Measurements from ENCODE around the gene IQCH.

The IQCH gene

DNA sequence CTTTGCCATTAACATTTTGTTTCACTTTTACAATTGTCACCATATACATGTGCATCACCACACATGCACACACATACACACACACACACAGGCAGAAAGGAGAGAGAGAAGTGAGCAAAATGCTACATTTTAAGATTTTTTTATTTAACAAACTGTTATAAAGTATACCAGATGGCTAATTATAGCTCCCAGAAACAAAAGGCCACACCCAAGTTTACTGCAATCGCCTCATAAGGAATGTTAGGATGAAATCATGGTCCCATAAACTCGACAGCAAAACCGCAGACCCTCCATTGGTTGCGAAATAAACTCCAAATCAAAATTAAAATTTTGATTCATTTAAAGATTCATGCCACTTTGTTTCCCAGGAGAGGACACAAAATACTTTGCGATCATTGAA is 250.2 kb downstream of the IQCH start:
- no peak for DNase-seq (ENCODE audit: extremely low spot score)
- ChIA-PET POLR2A (interaction anchor here (1.5 kb wide), 1 partner anchor 16 kb away, joined by 5 read pairs; the partner anchor contains the start of gene C15orf61), CTCF (no interaction called here)
- no peak for TF ChIP-seq FOXM1 (IDR thresholded peaks at IDR 0.05; ENCODE audit: borderline replicate concordance)
- no peak for TF ChIP-seq PKNOX1 (IDR thresholded peaks at IDR 0.05)
- TF ChIP-seq HDGF (IDR thresholded peaks at IDR 0.05; ENCODE audit: borderline replicate concordance), result no peak
- TF ChIP-seq NFRKB (IDR thresholded peaks at IDR 0.05), result no peak
- no peak for TF ChIP-seq ARNT (IDR thresholded peaks at IDR 0.05)
- TF ChIP-seq SP1 (IDR thresholded peaks at IDR 0.05), result no peak
- no peak for TF ChIP-seq TARDBP (IDR thresholded peaks at IDR 0.05)
- TF ChIP-seq ZNF384 (IDR thresholded peaks at IDR 0.05), result no peak
- TF ChIP-seq FOXA1 (IDR thresholded peaks at IDR 0.05), result no peak
- no peak for TF ChIP-seq L3MBTL2 (conservative IDR thresholded peaks at IDR 0.05)
- no peak for TF ChIP-seq SUZ12 (IDR thresholded peaks at IDR 0.05)
- TF ChIP-seq ELF4 (IDR thresholded peaks at IDR 0.05), result no peak
- TF ChIP-seq LEF1 (IDR thresholded peaks at IDR 0.05; ENCODE audit: borderline replicate concordance), result no peak
- no peak for TF ChIP-seq CTBP1 (IDR thresholded peaks at IDR 0.05; ENCODE audit: borderline replicate concordance)

DNA sequence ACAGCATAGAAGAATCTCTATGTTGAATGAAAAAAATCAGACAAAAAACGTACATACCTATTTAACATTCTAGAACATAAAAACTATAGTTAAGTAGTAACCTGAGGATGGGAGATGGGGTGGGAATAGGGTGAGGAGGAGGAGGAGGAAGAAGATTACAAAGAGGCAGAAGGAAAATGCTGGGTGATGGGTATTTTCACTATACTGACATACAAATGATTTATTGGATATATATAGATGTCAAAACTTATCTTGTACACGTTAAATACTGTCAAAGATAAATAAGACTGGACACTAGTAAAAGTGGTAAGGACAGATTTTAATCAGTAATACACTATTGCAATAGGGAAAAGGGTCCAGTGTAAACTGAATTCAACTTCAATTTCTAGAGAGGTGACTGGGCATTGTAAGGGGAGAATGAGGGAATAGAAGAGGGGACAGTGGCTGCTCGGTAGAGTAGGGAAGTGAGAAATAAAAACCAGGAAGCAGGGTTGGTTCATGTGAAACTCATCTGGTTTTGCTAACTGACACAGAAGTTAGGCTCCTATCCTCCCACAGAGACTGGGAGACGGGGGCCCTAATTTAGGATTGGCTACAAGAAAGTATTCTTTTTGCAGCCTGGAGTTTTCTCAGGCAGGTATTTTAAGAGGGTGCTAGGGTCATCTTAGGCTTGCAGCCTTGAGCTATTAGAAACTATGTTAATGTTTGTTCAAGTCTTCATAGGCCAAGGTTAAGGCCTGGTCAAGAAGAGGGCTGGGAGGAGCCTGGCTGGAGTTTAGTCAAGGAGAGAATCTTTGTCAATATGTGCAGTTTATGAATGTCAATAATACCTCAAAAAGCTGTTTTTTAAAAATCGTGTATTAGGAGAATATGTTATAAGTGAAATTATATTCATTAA is 251.3 kb downstream of the IQCH start:
- DNase-seq (ENCODE audit: extremely low spot score), result no peak
- peak; percentile 80 for TF ChIP-seq PKNOX1 (IDR thresholded peaks at IDR 0.05)
- TF ChIP-seq CTBP1 (IDR thresholded peaks at IDR 0.05; ENCODE audit: borderline replicate concordance), result no peak
- no peak for TF ChIP-seq L3MBTL2 (conservative IDR thresholded peaks at IDR 0.05)
- TF ChIP-seq NFRKB (IDR thresholded peaks at IDR 0.05), result no peak
- no peak for TF ChIP-seq FOXA1 (IDR thresholded peaks at IDR 0.05)
- TF ChIP-seq BHLHE40 (IDR thresholded peaks at IDR 0.05; ENCODE audit: borderline replicate concordance), result no peak
- no peak for TF ChIP-seq SP1 (IDR thresholded peaks at IDR 0.05)
- no peak for TF ChIP-seq ELF4 (IDR thresholded peaks at IDR 0.05)
- ChIA-PET CTCF (no interaction called here), POLR2A (interaction anchor here (2.9 kb wide), 1 partner anchor 15 kb away, joined by 14 read pairs; the partner anchor contains the start of gene C15orf61)

DNA sequence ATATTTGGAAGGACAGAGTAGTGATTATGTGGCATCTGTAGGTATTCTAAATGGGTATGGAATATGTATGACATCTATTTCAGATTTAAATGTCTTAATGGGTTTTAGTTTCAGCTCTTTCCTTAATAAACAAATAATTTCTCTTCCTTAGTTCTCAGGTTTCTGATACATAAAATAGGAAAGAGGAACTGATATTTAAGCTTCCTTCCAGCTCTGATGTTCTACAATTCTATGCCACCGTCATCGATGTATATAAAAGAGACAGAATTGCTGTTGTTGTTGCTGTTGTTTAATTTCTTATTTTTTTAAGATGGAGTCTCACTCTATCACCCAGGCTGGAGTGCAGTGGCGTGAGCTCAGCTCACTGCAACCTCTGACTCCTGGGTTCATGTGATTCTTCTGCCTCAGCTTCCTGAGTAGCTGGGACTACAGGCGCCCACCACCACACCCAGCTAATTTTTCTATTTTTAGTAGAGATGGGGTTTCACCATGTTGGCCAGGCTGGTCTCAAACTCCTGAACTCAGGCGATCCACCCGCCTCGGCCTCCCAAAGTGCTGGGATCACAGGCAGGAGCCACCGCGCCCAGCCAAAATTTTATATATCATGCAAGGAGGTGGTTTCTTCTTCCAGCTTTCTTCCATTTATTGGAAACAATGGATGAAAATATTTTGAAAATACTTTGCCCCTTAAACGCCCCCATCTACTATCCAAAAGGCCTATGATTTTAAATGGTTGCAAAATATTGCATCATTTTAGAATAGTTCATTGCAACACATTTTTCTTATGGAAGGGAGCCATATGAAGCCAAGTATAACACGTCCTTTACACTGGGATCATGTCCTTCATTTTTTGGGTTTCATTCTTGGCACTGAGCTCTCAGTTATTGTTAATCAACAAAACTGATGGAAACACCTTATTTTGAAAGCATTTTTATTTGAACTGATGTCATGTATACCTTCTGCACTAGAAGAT is 252.5 kb downstream of the IQCH start:
- ChIA-PET POLR2A (interaction anchor here (2.9 kb wide), 1 partner anchor 14 kb away, joined by 14 read pairs; the partner anchor contains the start of gene C15orf61), CTCF (interaction anchor here (0.6 kb wide), 1 partner anchor 141 kb away, joined by 6 read pairs; no protein-coding TSS in a partner anchor)
- no peak for TF ChIP-seq NFRKB (IDR thresholded peaks at IDR 0.05)
- TF ChIP-seq L3MBTL2 (conservative IDR thresholded peaks at IDR 0.05), result no peak
- TF ChIP-seq TARDBP (IDR thresholded peaks at IDR 0.05), result no peak
- TF ChIP-seq SUZ12 (IDR thresholded peaks at IDR 0.05), result no peak
- TF ChIP-seq PKNOX1 (IDR thresholded peaks at IDR 0.05), result no peak
- no peak for TF ChIP-seq SP1 (IDR thresholded peaks at IDR 0.05)
- no peak for TF ChIP-seq CTBP1 (IDR thresholded peaks at IDR 0.05; ENCODE audit: borderline replicate concordance)
- TF ChIP-seq LEF1 (IDR thresholded peaks at IDR 0.05; ENCODE audit: borderline replicate concordance), result no peak
- TF ChIP-seq ELF4 (IDR thresholded peaks at IDR 0.05), result no peak
- TF ChIP-seq BHLHE40 (IDR thresholded peaks at IDR 0.05; ENCODE audit: borderline replicate concordance), result no peak
- no peak for TF ChIP-seq ARNT (IDR thresholded peaks at IDR 0.05)
- TF ChIP-seq FOXK2 (IDR thresholded peaks at IDR 0.05), result no peak
- no peak for TF ChIP-seq FOXM1 (IDR thresholded peaks at IDR 0.05; ENCODE audit: borderline replicate concordance)
- TF ChIP-seq ZNF384 (IDR thresholded peaks at IDR 0.05), result no peak
- no peak for TF ChIP-seq FOXA1 (IDR thresholded peaks at IDR 0.05)
- no peak for TF ChIP-seq HDGF (IDR thresholded peaks at IDR 0.05; ENCODE audit: borderline replicate concordance)
- DNase-seq (ENCODE audit: extremely low spot score), result no peak

GRCh38 chr15:67508407-67508806 is 253.8 kb downstream of the IQCH start:
- POLR2A ChIA-PET, result interaction anchor here (2.9 kb wide), 1 partner anchor 13 kb away, joined by 14 read pairs; the partner anchor contains the start of gene C15orf61
- TF ChIP-seq LEF1 (IDR thresholded peaks at IDR 0.05; ENCODE audit: borderline replicate concordance) (no peak), ZNF384 (IDR thresholded peaks at IDR 0.05) (no peak), FOXA1 (IDR thresholded peaks at IDR 0.05) (no peak), HDGF (IDR thresholded peaks at IDR 0.05; ENCODE audit: borderline replicate concordance) (no peak), FOXM1 (IDR thresholded peaks at IDR 0.05; ENCODE audit: borderline replicate concordance) (no peak), BHLHE40 (IDR thresholded peaks at IDR 0.05; ENCODE audit: borderline replicate concordance) (no peak), SUZ12 (IDR thresholded peaks at IDR 0.05) (no peak), SP1 (IDR thresholded peaks at IDR 0.05) (no peak), ARNT (IDR thresholded peaks at IDR 0.05) (no peak), NFRKB (IDR thresholded peaks at IDR 0.05) (no peak), ELF4 (IDR thresholded peaks at IDR 0.05) (no peak), L3MBTL2 (conservative IDR thresholded peaks at IDR 0.05) (no peak), TARDBP (IDR thresholded peaks at IDR 0.05) (no peak), FOXK2 (IDR thresholded peaks at IDR 0.05) (no peak)
- DNase-seq (ENCODE audit: extremely low spot score), result no peak
- CTCF ChIA-PET, result no interaction called here

GRCh38 chr15:67509918-67510317 is 255.3 kb downstream of the IQCH start:
- CTCF ChIA-PET, result no interaction called here
- DNase-seq (ENCODE audit: extremely low spot score), result no peak
- no peak for TF ChIP-seq SP1 (IDR thresholded peaks at IDR 0.05)
- no peak for TF ChIP-seq ZNF384 (IDR thresholded peaks at IDR 0.05)
- TF ChIP-seq NFRKB (IDR thresholded peaks at IDR 0.05), result no peak
- TF ChIP-seq FOXK2 (IDR thresholded peaks at IDR 0.05), result no peak
- no peak for TF ChIP-seq ARNT (IDR thresholded peaks at IDR 0.05)
- TF ChIP-seq CTBP1 (IDR thresholded peaks at IDR 0.05; ENCODE audit: borderline replicate concordance), result no peak
- TF ChIP-seq FOXA1 (IDR thresholded peaks at IDR 0.05), result no peak
- no peak for TF ChIP-seq FOXM1 (IDR thresholded peaks at IDR 0.05; ENCODE audit: borderline replicate concordance)
- no peak for TF ChIP-seq SUZ12 (IDR thresholded peaks at IDR 0.05)
- no peak for TF ChIP-seq BHLHE40 (IDR thresholded peaks at IDR 0.05; ENCODE audit: borderline replicate concordance)
- TF ChIP-seq HDGF (IDR thresholded peaks at IDR 0.05; ENCODE audit: borderline replicate concordance), result no peak
- POLR2A ChIA-PET, result interaction anchor here (2.9 kb wide), 1 partner anchor 11 kb away, joined by 14 read pairs; the partner anchor contains the start of gene C15orf61
